GM12873 (cell line): ENCODE measurements around the gene MAP6.

Experiments used
- CTCF ChIP-seq: IDR thresholded peaks from 2 replicates; pipeline ENCODE4 v1.5.1; 2012; ENCODE audit warnings: low read depth, mild to moderate bottlenecking, moderate library complexity, low read length, control low read depth; ENCODE audit not compliant: insufficient read depth; ENCODE audit errors: missing control alignments

The MAP6 gene

GRCh38 chr11:75606099-75606498, 62.7 kb downstream of the MAP6 start:
- no peak for TF ChIP-seq CTCF

GRCh38 chr11:75603791-75604736, 64.8 kb downstream of the MAP6 start:
- no peak for TF ChIP-seq CTCF

- no peak for TF ChIP-seq CTCF
Observed at GRCh38 chr11:75602951-75603350, 65.9 kb downstream of the MAP6 start.

GRCh38 chr11:75601494-75601893, 67.3 kb downstream of the MAP6 start:
- no peak for TF ChIP-seq CTCF

- no peak for TF ChIP-seq CTCF
Observed at GRCh38 chr11:75600356-75600755, 68.5 kb downstream of the MAP6 start.

- TF ChIP-seq CTCF = no peak
Observed at GRCh38 chr11:75598900-75599299, 69.9 kb downstream of the MAP6 start.

- no peak for TF ChIP-seq CTCF
Observed at GRCh38 chr11:75598264-75598663, 70.6 kb downstream of the MAP6 start.
